SK-N-SH treated with all-trans-retinoic acid at 6 μM for 48 hours (cell line): ENCODE measurements around the gene SLC25A29.

Source experiments
- ARNTL ChIP-seq: fragments of 450-650 bp; formaldehyde crosslinking; IDR thresholded peaks from 2 replicates; pipeline ENCODE4 v1.5.0; 2020; ENCODE audit warnings: low read depth, mild to moderate bottlenecking, moderate library complexity, borderline replicate concordance
- PATZ1 ChIP-seq: fragments of 250-450 bp; sonication (Bioruptor Pico); IDR thresholded peaks from 2 replicates; pipeline ENCODE4 v1.8.0; 2020; ENCODE audit warnings: mild to moderate bottlenecking, moderate library complexity, borderline replicate concordance
- ZFP3 ChIP-seq: fragments of 250-450 bp; sonication (Bioruptor Pico); IDR thresholded peaks from 2 replicates; pipeline ENCODE4 v1.5.0; 2020; ENCODE audit warnings: mild to moderate bottlenecking, moderate library complexity
- ZNF70 ChIP-seq: fragments of 450-650 bp; formaldehyde crosslinking; IDR thresholded peaks from 2 replicates; pipeline ENCODE4 v1.5.0; 2020; ENCODE audit warnings: mild to moderate bottlenecking, moderate library complexity

GRCh38 chr14:100303179-100303578 lies 3.1 kb downstream of the SLC25A29 start:
- no peak for TF ChIP-seq PATZ1 (CRISPR knock-in tag)
- TF ChIP-seq ZNF70 (CRISPR knock-in tag): no peak
- no peak for TF ChIP-seq ZFP3 (CRISPR knock-in tag)
- no peak for TF ChIP-seq ARNTL (CRISPR knock-in tag)
